K562 (cell line): ENCODE measurements around the gene FGF14. TPM values are rescaled to one million over a fixed set of nuclear protein-coding genes. Genes with fewer than 3 reads are reported as not detected.

Source experiments
- ATAC-seq: fragments of 200-7000 bp; cut with Tn5 transposase; 3 replicates; pipeline ENCODE4 v1.9.1; 2020; ENCODE audit warnings: moderate library complexity
- BruUV-seq: library from RNA; stranded (reverse); fragments of 400-500 nt; replicated peaks from 2 replicates; lab custom pipeline; 2021; lab: Mats Ljungman, UMichigan
- CTCF ChIA-PET: fragments of 300-600 bp; formaldehyde crosslinking; extraction: SDS; loops from one replicate; lab custom pipeline; 2021; ENCODE audit warnings: low intra/inter-chr PET ratio; lab: Yijun Ruan, JAX
- POLR2A ChIA-PET: fragments of 300-600, 350-650 bp; sonication (Branson Sonifier 250); formaldehyde crosslinking; extraction: SDS; loops from one replicate; lab custom pipeline; 2021; ENCODE audit warnings: antibody characterized with exemption, inconsistent platforms; lab: Yijun Ruan, JAX
- DNase-seq, 4 experiments: peaks; one replicate each; pipeline versions ENCODE4 v3.0.0 to v3.0.0-alpha.2; 2011 to 2018; ENCODE audit warnings: low spot score in 3 of 4, mixed read lengths in 3 of 4; ENCODE audit errors: extremely low read depth in 1 of 4
- FAIRE-seq: peaks from 2 replicates; lab custom pipeline; 2011; peaks lifted over from hg19 to GRCh38; lab: Jason Lieb, UNC
- H2AFZ ChIP-seq: 2 replicates; pipeline ENCODE4 v1.6.0; 2011; ENCODE audit warnings: low read depth, low read length, control low read depth, inconsistent platforms
- H3K27ac ChIP-seq: fragments of 200-600 bp; 3 replicates; pipeline ENCODE4 v1.8.0; 2011; ENCODE audit warnings: low read depth, mild to moderate bottlenecking, control low read depth, inconsistent platforms, low read length, moderate library complexity, mixed read lengths; ENCODE audit errors: extremely low read depth
- H3K27me3 ChIP-seq, 2 experiments: fragments of 300-600 bp in 1 of 2; 2 replicates in 1 of 2; 3 replicates in 1 of 2; pipeline versions ENCODE4 v1.6.0 to v1.8.0; 2011; ENCODE audit warnings: inconsistent platforms in 2 of 2, low read length in 2 of 2, mild to moderate bottlenecking in 1 of 2, mixed read lengths in 1 of 2, moderate library complexity in 1 of 2; ENCODE audit not compliant: control insufficient read depth in 2 of 2, insufficient read depth in 2 of 2
- H3K36me3 ChIP-seq: fragments of 300-600 bp; 3 replicates; pipeline ENCODE4 v1.8.0; 2011; ENCODE audit warnings: mild to moderate bottlenecking, low read length, inconsistent platforms; ENCODE audit not compliant: control insufficient read depth, insufficient read depth
- H3K4me1 ChIP-seq, 2 experiments: fragments of 200-600 bp in 1 of 2; replicated peaks in 1 of 2; 2 replicates in 1 of 2; 3 replicates in 1 of 2; pipeline versions ENCODE4 v1.5.1 to v1.8.0; 2011; ENCODE audit warnings: inconsistent platforms in 2 of 2, low read length in 2 of 2, mild to moderate bottlenecking in 1 of 2, mixed read lengths in 1 of 2, moderate library complexity in 1 of 2; ENCODE audit not compliant: control insufficient read depth in 2 of 2, insufficient read depth in 2 of 2
- H3K4me2 ChIP-seq: 2 replicates; pipeline ENCODE4 v1.6.1; 2011; ENCODE audit warnings: low read length, control low read depth, inconsistent platforms, mixed read lengths; ENCODE audit not compliant: insufficient read depth
- H3K4me3 ChIP-seq: fragments of 200-600 bp; sonication (generic), shearing (Covaris generic); 2 replicates; pipeline ENCODE4 v1.5.1; 2016; ENCODE audit warnings: control low read depth, inconsistent platforms
- H3K79me2 ChIP-seq: fragments of 200-600 bp; 3 replicates; pipeline ENCODE4 v1.8.0; 2011; ENCODE audit warnings: low read length, inconsistent platforms; ENCODE audit not compliant: control insufficient read depth, insufficient read depth
- H3K9ac ChIP-seq, 2 experiments: 2 replicates each; pipeline versions ENCODE4 v1.6.0 to v1.6.1; 2011; ENCODE audit warnings: low read depth in 2 of 2, low read length in 2 of 2, control low read depth in 1 of 2, inconsistent platforms in 1 of 2, mild to moderate bottlenecking in 1 of 2, mixed read lengths in 1 of 2; ENCODE audit not compliant: insufficient read depth in 1 of 2
- H3K9me1 ChIP-seq: one replicate; pipeline ENCODE4 v1.6.0; 2011; ENCODE audit warnings: inconsistent platforms, mild to moderate bottlenecking, low read length, moderate library complexity; ENCODE audit not compliant: control insufficient read depth, insufficient read depth
- H3K9me3 ChIP-seq: replicated peaks from 2 replicates; pipeline ENCODE4 v1.5.1; 2011; ENCODE audit warnings: low read depth, low read length, inconsistent platforms; ENCODE audit not compliant: control insufficient read depth, insufficient read depth
- H4K20me1 ChIP-seq: replicated peaks from 2 replicates; pipeline ENCODE4 v1.6.1; 2011; ENCODE audit warnings: low read length, inconsistent platforms, mixed read lengths; ENCODE audit not compliant: control insufficient read depth, insufficient read depth
- CBX3 ChIP-seq, 2 experiments: IDR thresholded peaks; 1 replicate in 1 of 2; 2 replicates in 1 of 2; pipeline ENCODE4 v1.6.1; 2012; ENCODE audit warnings: inconsistent platforms in 2 of 2, low read length in 2 of 2, borderline replicate concordance in 1 of 2, control low read depth in 1 of 2
- CHD1 ChIP-seq: fragments of 200-600 bp; sonication (generic); IDR thresholded peaks from one replicate; pipeline ENCODE4 v1.6.1; 2012; ENCODE audit warnings: mild to moderate bottlenecking, moderate library complexity, low read length, inconsistent platforms
- MEF2D ChIP-seq: conservative IDR thresholded peaks from 2 replicates; pipeline ENCODE4 v1.6.1; 2016; ENCODE audit warnings: low read depth, missing genetic modification characterization, missing compliant biosample characterization
- NCOA6 ChIP-seq: fragments of 450-650 bp; IDR thresholded peaks from 2 replicates; pipeline ENCODE4 v1.6.1; 2017; ENCODE audit warnings: mild to moderate bottlenecking
- ZBTB43 ChIP-seq: sonication (generic); formaldehyde crosslinking; IDR thresholded peaks from 2 replicates; pipeline ENCODE4 v1.8.0; 2023; ENCODE audit warnings: mild to moderate bottlenecking, missing genetic modification reagents
- ZNF449 ChIP-seq: fragments of 250-450 bp; sonication (Bioruptor Pico); IDR thresholded peaks from 2 replicates; pipeline ENCODE4 v1.8.0; 2022; ENCODE audit warnings: moderate library complexity, mild to moderate bottlenecking, inconsistent platforms
- WGBS: fragments of 100-300 bp; shearing (Covaris generic); methylation state at CpG from one replicate; pipeline ENCODE4 v1.1.6; 2016; ENCODE audit warnings: low coverage, mixed read lengths; ENCODE audit not compliant: insufficient coverage; ENCODE audit errors: missing lambda C conversion rate; 5-methylcytosine and 5-hydroxymethylcytosine counted together
- in situ Hi-C: fragments of 300-500 bp; cut with MboI; formaldehyde crosslinking; loops from 4 replicates; pipeline ENCODE4 v1.15.0; 2018; ENCODE audit warnings: inconsistent platforms, mixed read lengths
- intact Hi-C: fragments of 100-400 bp; cut with micrococcal nuclease; formaldehyde crosslinking; loops from 2 replicates; pipeline ENCODE4 v1.14.2; 2022
- polyA plus RNA-seq, 8 experiments: library from polyadenylated mRNA; depleted of rRNA in 4 of 8; stranded (reverse) in 5 of 8; unstranded in 3 of 8; fragments of >200 nt; fragmentation: Nextera tagmentation in 2 of 8; fragmentation: Illumina TruSeq in 1 of 8; extraction: Ambion mirVana in 2 of 8; extraction: Trizol in 1 of 8; gene quantifications; 2 replicates each; pipeline versions ENCODE4 v1.2.1 to v1.2.3, GENCODE V29; 2011 to 2014; ENCODE audit warnings: inconsistent platforms in 1 of 8, missing spikeins in 1 of 8
- total RNA-seq, 7 experiments: library from RNA; depleted of rRNA in 6 of 7; stranded (reverse); fragments of >200 nt in 6 of 7; fragmentation: Illumina TruSeq in 2 of 7; extraction: Trizol in 2 of 7; gene quantifications; 2 replicates each; pipeline versions ENCODE4 v1.2.1 to v1.2.3, GENCODE V29; 2011 to 2021; ENCODE audit warnings: low replicate concordance in 1 of 7

The FGF14 gene
- total and polyA plus RNA-seq, 9 of the 15 experiments (the other 6 are each of a cell fraction or from before 2014, with no cell fraction given), result not detected

- in situ Hi-C loops, result no loop called here
- H3K4me1 ChIP-seq, result no peaks in the 10 kb centered on the region
- no peaks in the 10 kb centered on the region for H3K79me2 ChIP-seq
- WGBS, result 0% methylated on average over 3 of the region's 3 CpGs
- CTCF ChIA-PET, result no interaction called here
- no peak overlapping the region for H3K4me3 ChIP-seq
- TF ChIP-seq CHD1 (no peak), NCOA6 (no peak), MEF2D (tag) (no peak), ZNF449 (CRISPR knock-in tag) (no peak), CBX3 (IDR thresholded peaks at IDR 0.05; ENCODE audit: borderline replicate concordance in 1 of 2, low read length in 2 of 2) (no peak), ZBTB43 (CRISPR knock-in tag) (no peak)
- TF ChIP-seq, all 486 proteins: peak for 0
- H4K20me1 ChIP-seq, result no peaks in the 10 kb centered on the region
- no peak overlapping the region for H3K27ac ChIP-seq
- H3K9me1 ChIP-seq, result no peaks in the 10 kb centered on the region
- FAIRE-seq, result no peak
- no peak for DNase-seq
- H3K27me3 ChIP-seq, result no peaks in the 10 kb centered on the region
- no peaks in the 10 kb centered on the region for H3K36me3 ChIP-seq
- intact Hi-C loops, result no loop called here
- H3K9ac ChIP-seq, result no peak overlapping the region
- BruUV-seq, result no TSS peak
- no peak overlapping the region for H3K4me2 ChIP-seq
- POLR2A ChIA-PET, result no interaction called here
- H3K9me3 ChIP-seq, result no peaks in the 10 kb centered on the region
- ATAC-seq, result no peak
- no peak overlapping the region for H2AFZ ChIP-seq
Measured at GRCh38 chr13:101931186-101931585, 470.7 kb downstream of the FGF14 start.
